RWPE1 (cell line): ENCODE measurements around the gene MMP25.

ENCODE experiments used
- CTCF ChIA-PET: fragments of 350-600 bp; sonication (Branson Sonifier 250); formaldehyde crosslinking; extraction: SDS; loops from one replicate; lab custom pipeline; 2021; lab: Yijun Ruan, JAX
- POLR2A ChIA-PET: fragments of 400-600 bp; formaldehyde crosslinking; extraction: SDS; loops from one replicate; lab custom pipeline; 2020; ENCODE audit warnings: antibody characterized with exemption; ENCODE audit not compliant: low non-redundant PET; lab: Yijun Ruan, JAX
- DNase-seq: peaks from one replicate; pipeline ENCODE4 v3.0.0; 2012; ENCODE audit warnings: low spot score
- H3K27ac ChIP-seq: fragments of 450-650 bp; 2 replicates; pipeline ENCODE4 v1.5.1; 2017
- TF ChIP-seq, protein P1 (sequence below): fragments of 450-650 bp; conservative IDR thresholded peaks from 2 replicates; pipeline ENCODE4 v1.5.1; 2017; ENCODE audit warnings: low read depth, mild to moderate bottlenecking

The MMP25 gene

DNA sequence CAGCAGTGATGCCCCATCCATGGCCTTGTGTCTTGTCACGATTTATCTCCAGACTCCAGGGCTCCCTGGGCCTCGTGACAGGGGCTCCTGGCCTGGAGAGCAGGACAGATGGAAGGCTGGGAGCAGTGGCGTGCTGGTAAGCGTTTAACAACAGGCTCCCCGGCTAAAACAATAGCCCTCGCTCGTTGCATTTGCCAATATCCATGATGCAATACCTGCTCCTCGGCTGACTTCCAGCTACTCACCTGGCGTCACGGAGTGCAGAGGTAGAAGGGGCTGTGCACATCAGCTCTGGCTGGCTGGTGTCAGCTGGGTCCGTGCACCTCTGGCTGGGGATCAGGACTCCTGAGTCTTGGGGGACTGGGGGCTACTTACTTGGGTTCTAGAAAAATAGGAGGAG, 8.1 kb upstream of the MMP25 start:
- CTCF ChIA-PET: interaction anchor here (0.6 to 1.2 kb wide), 5 partner anchors 9 to 1423 kb away, joined by 3 to 4 read pairs (median 3); no protein-coding TSS in a partner anchor
- DNase-seq: peak; percentile 79
- no peak overlapping the region for H3K27ac ChIP-seq
- TF ChIP-seq, protein P1, sequence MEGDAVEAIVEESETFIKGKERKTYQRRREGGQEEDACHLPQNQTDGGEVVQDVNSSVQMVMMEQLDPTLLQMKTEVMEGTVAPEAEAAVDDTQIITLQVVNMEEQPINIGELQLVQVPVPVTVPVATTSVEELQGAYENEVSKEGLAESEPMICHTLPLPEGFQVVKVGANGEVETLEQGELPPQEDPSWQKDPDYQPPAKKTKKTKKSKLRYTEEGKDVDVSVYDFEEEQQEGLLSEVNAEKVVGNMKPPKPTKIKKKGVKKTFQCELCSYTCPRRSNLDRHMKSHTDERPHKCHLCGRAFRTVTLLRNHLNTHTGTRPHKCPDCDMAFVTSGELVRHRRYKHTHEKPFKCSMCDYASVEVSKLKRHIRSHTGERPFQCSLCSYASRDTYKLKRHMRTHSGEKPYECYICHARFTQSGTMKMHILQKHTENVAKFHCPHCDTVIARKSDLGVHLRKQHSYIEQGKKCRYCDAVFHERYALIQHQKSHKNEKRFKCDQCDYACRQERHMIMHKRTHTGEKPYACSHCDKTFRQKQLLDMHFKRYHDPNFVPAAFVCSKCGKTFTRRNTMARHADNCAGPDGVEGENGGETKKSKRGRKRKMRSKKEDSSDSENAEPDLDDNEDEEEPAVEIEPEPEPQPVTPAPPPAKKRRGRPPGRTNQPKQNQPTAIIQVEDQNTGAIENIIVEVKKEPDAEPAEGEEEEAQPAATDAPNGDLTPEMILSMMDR: no peak
- POLR2A ChIA-PET: no interaction called here

DNA sequence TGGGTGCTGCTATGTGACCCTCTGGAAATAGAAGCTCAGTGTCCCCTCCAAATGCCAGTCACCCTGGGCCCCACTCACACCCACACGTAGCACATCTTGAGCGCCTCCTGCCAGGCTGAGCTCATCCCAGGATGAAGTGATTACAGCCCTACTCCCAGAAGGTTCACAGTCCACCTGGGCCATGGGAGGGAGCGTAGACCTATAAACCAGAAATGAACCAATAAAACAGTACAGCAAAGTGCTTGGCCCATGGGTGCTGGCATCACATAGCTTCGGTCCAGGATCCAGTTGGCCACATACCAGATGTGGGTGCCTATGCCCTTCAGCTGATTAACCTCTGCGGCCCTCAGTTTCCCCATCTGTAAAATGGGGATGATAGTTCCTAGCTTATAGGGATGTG, 7.5 kb upstream of the MMP25 start:
- ChIA-PET POLR2A (no interaction called here), CTCF (interaction anchor here (0.7 to 1.2 kb wide), 3 partner anchors 10 to 105 kb away, joined by 3 to 4 read pairs (median 3); no protein-coding TSS in a partner anchor)
- no peak overlapping the region for H3K27ac ChIP-seq
- TF ChIP-seq, protein P1: no peak
- DNase-seq: no peak

DNA sequence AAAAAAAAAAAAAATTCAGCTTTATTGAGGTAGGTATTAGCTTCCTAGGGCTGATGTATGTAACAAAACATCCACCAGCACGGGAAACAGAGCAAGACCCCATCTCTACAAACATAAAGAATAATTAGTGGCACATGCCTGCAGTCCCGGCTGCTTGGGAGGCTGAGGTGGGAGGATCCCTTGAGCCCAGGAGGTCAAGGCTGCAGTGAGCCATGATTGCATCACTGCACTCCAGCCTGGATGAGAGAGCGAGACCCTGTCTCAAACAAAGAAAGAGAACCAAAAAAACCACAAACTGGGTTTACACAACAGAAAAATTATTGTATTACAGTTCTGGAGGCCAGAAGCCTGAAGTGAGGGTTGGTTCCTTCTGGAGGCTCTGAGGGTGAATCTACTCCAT, 4.0 kb upstream of the MMP25 start:
- CTCF ChIA-PET: interaction anchor here (0.7 to 1.4 kb wide), 3 partner anchors 9 to 17 kb away, joined by 3 to 5 read pairs (median 5); no protein-coding TSS in a partner anchor
- TF ChIP-seq, protein P1: no peak
- POLR2A ChIA-PET: no interaction called here
- no peak for DNase-seq
- H3K27ac ChIP-seq: no peak overlapping the region

DNA sequence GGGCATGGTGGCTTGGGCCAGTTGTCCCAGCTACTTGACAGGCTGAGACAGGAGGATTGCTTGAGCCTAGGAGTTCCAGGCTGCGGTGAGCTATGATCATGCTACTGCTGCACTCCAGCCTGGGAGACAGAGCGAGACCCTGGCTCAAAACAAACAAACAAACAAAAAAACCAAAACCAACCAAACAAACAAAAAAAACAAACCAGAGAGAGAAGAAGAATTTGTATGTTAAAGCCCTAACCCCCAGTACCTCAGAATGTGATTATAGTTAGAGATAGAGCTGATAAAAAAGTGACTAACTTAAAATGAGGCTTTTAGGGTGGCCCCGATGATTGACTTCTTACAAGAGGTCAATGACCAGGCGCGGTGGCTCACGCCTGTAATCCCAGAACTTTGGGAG, 1.7 kb upstream of the MMP25 start:
- no peak for DNase-seq
- CTCF ChIA-PET: interaction anchor here (0.7 to 2.3 kb wide), 2 partner anchors 13 to 36 kb away, joined by 3 to 12 read pairs; no protein-coding TSS in a partner anchor
- H3K27ac ChIP-seq: no peak overlapping the region
- TF ChIP-seq, protein P1: no peak
- POLR2A ChIA-PET: no interaction called here

DNA sequence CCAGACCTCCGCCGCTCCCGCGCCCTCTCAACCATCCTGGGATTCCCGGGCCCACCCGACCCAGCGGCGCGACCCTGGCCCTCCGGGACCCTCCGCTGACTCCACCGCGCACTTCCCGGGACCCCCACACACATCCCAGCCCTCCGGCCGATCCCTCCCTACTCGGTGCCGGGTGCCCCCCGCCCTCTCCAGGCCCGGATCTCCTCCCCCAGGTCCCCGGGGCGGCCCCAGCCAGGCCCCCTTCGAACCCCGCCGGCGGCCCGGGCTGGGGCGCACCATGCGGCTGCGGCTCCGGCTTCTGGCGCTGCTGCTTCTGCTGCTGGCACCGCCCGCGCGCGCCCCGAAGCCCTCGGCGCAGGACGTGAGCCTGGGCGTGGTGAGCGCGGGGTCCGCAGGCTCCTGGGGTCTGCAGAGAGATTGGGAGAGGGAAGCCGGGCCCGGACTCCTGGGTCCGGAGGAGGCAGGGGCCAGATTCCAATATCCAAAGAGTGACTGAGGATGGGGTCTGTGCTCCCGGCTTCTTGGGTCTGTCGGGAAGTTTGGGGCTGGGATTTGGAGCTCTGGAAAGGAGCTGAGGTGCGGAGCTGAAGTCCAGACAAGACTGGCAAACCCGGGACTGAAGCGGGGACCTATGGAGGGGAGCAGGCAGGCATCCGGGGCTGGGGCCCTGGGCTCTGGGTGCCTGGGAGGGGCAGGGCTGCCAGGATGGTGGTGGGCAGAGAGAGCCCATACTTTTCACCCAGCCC, 453 bp downstream of the MMP25 start:
- POLR2A ChIA-PET: interaction anchor here (0.8 kb wide), 1 partner anchor 10 kb away, joined by 3 read pairs; no protein-coding TSS in a partner anchor
- DNase-seq: no peak
- CTCF ChIA-PET: interaction anchor here (0.9 to 2.8 kb wide), 2 partner anchors 12 to 15 kb away, joined by 4 to 22 read pairs; no protein-coding TSS in a partner anchor
- TF ChIP-seq, protein P1: no peak
- no peak overlapping the region for H3K27ac ChIP-seq

DNA sequence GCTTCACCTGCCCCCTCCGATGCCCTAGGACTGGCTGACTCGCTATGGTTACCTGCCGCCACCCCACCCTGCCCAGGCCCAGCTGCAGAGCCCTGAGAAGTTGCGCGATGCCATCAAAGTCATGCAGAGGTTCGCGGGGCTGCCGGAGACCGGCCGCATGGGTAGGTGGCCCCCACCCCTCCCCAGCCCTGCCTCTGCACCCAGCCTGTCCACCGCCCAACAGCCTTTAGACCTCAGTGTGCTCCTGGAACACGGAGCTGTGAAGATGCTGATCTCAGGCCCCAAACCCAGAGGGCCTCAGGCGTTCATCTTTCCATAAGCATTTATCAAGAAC, 993 bp downstream of the MMP25 start:
- DNase-seq: no peak
- H3K27ac ChIP-seq: no peak overlapping the region
- TF ChIP-seq, protein P1: no peak
- POLR2A ChIA-PET: interaction anchor here (0.8 kb wide), 1 partner anchor 9 kb away, joined by 3 read pairs; no protein-coding TSS in a partner anchor
- CTCF ChIA-PET: interaction anchor here (0.9 to 2.8 kb wide), 2 partner anchors 12 to 16 kb away, joined by 4 to 22 read pairs; no protein-coding TSS in a partner anchor
